Mesenchymal stem cell (in vitro differentiated cells and primary cell): ENCODE data around the gene IARS2.
"Not testable (repeated sequence)": the region's sequence is repeated elsewhere in the genome, so short reads cannot be mapped to it uniquely, and the experiment has no call there.

Experiments used
- DNase-seq: peaks from one replicate; pipeline ENCODE4 v3.0.0-alpha.2; 2013
- H2AFZ ChIP-seq: one replicate; pipeline ENCODE4 v1.6.1; 2013; ENCODE audit warnings: low read depth, mild to moderate bottlenecking, control low read depth, inconsistent platforms, low read length, moderate library complexity
- H2AK5ac ChIP-seq: 2 replicates; pipeline ENCODE4 v1.6.1; 2013; ENCODE audit warnings: low read length, moderate library complexity, mild to moderate bottlenecking, inconsistent platforms; ENCODE audit not compliant: severe bottlenecking
- H2BK120ac ChIP-seq: one replicate; pipeline ENCODE4 v1.6.1; 2013; ENCODE audit warnings: low read depth, mild to moderate bottlenecking, inconsistent platforms, low read length, moderate library complexity
- H2BK12ac ChIP-seq, 2 experiments: one replicate each; pipeline ENCODE4 v1.6.1; 2013; ENCODE audit warnings: inconsistent platforms in 2 of 2, low read length in 2 of 2, mild to moderate bottlenecking in 2 of 2, moderate library complexity in 2 of 2, control low read depth in 1 of 2
- H2BK15ac ChIP-seq: one replicate; pipeline ENCODE4 v1.6.1; 2013; ENCODE audit warnings: mild to moderate bottlenecking, low read depth, inconsistent platforms; ENCODE audit not compliant: poor library complexity, severe bottlenecking
- H2BK5ac ChIP-seq: 2 replicates; pipeline ENCODE4 v1.6.1; 2013; ENCODE audit warnings: low read depth, mild to moderate bottlenecking, low read length, control low read depth, inconsistent platforms; ENCODE audit not compliant: poor library complexity, severe bottlenecking
- H3K14ac ChIP-seq, 2 experiments: one replicate each; pipeline ENCODE4 v1.6.1; 2013; ENCODE audit warnings: inconsistent platforms in 2 of 2, low read length in 2 of 2, control low read depth in 1 of 2, mild to moderate bottlenecking in 1 of 2, moderate library complexity in 1 of 2
- H3K18ac ChIP-seq, 2 experiments: one replicate each; pipeline ENCODE4 v1.6.1; 2013; ENCODE audit warnings: inconsistent platforms in 2 of 2, low read length in 2 of 2, control low read depth in 1 of 2, low read depth in 1 of 2, mild to moderate bottlenecking in 1 of 2
- H3K23ac ChIP-seq, 2 experiments: one replicate each; pipeline ENCODE4 v1.6.1; 2013; ENCODE audit warnings: inconsistent platforms in 2 of 2, low read length in 2 of 2, mild to moderate bottlenecking in 2 of 2, moderate library complexity in 2 of 2, control low read depth in 1 of 2
- H3K27ac ChIP-seq: 2 replicates; pipeline ENCODE4 v1.5.1; 2013; ENCODE audit warnings: mild to moderate bottlenecking, moderate library complexity, low read length, control low read depth, inconsistent platforms; ENCODE audit not compliant: poor library complexity, severe bottlenecking
- H3K27me3 ChIP-seq, 2 experiments: 2 replicates each; pipeline versions ENCODE4 v1.6.1 to v1.7.0; 2013; ENCODE audit warnings: low read length in 2 of 2, mild to moderate bottlenecking in 2 of 2, moderate library complexity in 2 of 2, control low read depth in 1 of 2, inconsistent platforms in 1 of 2; ENCODE audit not compliant: control insufficient read depth in 1 of 2, insufficient read depth in 1 of 2
- H3K36me3 ChIP-seq, 2 experiments: 2 replicates each; pipeline versions ENCODE4 v1.6.1 to v1.7.0; 2013; ENCODE audit warnings: low read length in 2 of 2, control low read depth in 1 of 2, inconsistent platforms in 1 of 2, low read depth in 1 of 2, mild to moderate bottlenecking in 1 of 2; ENCODE audit not compliant: insufficient read depth in 2 of 2, control insufficient read depth in 1 of 2
- H3K4ac ChIP-seq, 2 experiments: one replicate each; pipeline ENCODE4 v1.6.1; 2013; ENCODE audit warnings: inconsistent platforms in 2 of 2, low read length in 2 of 2, mild to moderate bottlenecking in 2 of 2, moderate library complexity in 2 of 2, control low read depth in 1 of 2, low read depth in 1 of 2
- H3K4me1 ChIP-seq: 2 replicates; pipeline ENCODE4 v1.6.1; 2013; ENCODE audit warnings: low read depth, low read length, control low read depth; ENCODE audit not compliant: control insufficient read depth, insufficient read depth
- H3K4me2 ChIP-seq: 2 replicates; pipeline ENCODE4 v1.6.1; 2013; ENCODE audit warnings: low read length, mild to moderate bottlenecking, inconsistent platforms; ENCODE audit not compliant: poor library complexity, severe bottlenecking
- H3K4me3 ChIP-seq, 2 experiments: 2 replicates each; pipeline versions ENCODE4 v1.5.1 to v1.7.0; 2013; ENCODE audit warnings: low read length in 2 of 2, mild to moderate bottlenecking in 2 of 2, control low read depth in 1 of 2, low read depth in 1 of 2; ENCODE audit not compliant: insufficient read depth in 1 of 2
- H3K79me1 ChIP-seq: replicated peaks from 2 replicates; pipeline ENCODE4 v1.6.1; 2013; ENCODE audit warnings: mild to moderate bottlenecking, control low read depth, low read length, inconsistent platforms; ENCODE audit not compliant: poor library complexity, severe bottlenecking
- H3K9ac ChIP-seq: 2 replicates; pipeline ENCODE4 v1.7.0; 2013; ENCODE audit warnings: mild to moderate bottlenecking, low read length, moderate library complexity
- H3K9me3 ChIP-seq: 2 replicates; pipeline ENCODE4 v1.7.0; 2013; ENCODE audit warnings: mild to moderate bottlenecking, low read length; ENCODE audit not compliant: control insufficient read depth
- H4K8ac ChIP-seq: one replicate; pipeline ENCODE4 v1.6.1; 2013; ENCODE audit warnings: inconsistent platforms, mild to moderate bottlenecking, low read length, moderate library complexity
- H4K91ac ChIP-seq: one replicate; pipeline ENCODE4 v1.6.1; 2013; ENCODE audit warnings: mild to moderate bottlenecking, low read length, inconsistent platforms
- WGBS: methylation state at CpG from one replicate; pipeline ENCODE4 v1.1.7; 2013; ENCODE audit warnings: mixed read lengths; 5-methylcytosine and 5-hydroxymethylcytosine counted together

IARS2 gene

GRCh38 chr1:220086261-220086686, 7.7 kb upstream of the IARS2 start:
- not testable (repeated sequence) for H4K91ac ChIP-seq, H3K23ac ChIP-seq, H2BK12ac ChIP-seq, H3K4me1 ChIP-seq, H3K27me3 ChIP-seq, H3K27ac ChIP-seq, H2BK15ac ChIP-seq, H3K4me3 ChIP-seq, H4K8ac ChIP-seq, DNase-seq, H2AK5ac ChIP-seq, H2BK120ac ChIP-seq, H2BK5ac ChIP-seq, H3K36me3 ChIP-seq, H3K9me3 ChIP-seq, H3K14ac ChIP-seq, H3K9ac ChIP-seq, H3K18ac ChIP-seq, H3K4me2 ChIP-seq, H2AFZ ChIP-seq, H3K4ac ChIP-seq
- H3K79me1 ChIP-seq = peaks cover 17% of the 10 kb centered on the region
- WGBS = 92% methylated on average over 15 of the region's 15 CpGs

DNA sequence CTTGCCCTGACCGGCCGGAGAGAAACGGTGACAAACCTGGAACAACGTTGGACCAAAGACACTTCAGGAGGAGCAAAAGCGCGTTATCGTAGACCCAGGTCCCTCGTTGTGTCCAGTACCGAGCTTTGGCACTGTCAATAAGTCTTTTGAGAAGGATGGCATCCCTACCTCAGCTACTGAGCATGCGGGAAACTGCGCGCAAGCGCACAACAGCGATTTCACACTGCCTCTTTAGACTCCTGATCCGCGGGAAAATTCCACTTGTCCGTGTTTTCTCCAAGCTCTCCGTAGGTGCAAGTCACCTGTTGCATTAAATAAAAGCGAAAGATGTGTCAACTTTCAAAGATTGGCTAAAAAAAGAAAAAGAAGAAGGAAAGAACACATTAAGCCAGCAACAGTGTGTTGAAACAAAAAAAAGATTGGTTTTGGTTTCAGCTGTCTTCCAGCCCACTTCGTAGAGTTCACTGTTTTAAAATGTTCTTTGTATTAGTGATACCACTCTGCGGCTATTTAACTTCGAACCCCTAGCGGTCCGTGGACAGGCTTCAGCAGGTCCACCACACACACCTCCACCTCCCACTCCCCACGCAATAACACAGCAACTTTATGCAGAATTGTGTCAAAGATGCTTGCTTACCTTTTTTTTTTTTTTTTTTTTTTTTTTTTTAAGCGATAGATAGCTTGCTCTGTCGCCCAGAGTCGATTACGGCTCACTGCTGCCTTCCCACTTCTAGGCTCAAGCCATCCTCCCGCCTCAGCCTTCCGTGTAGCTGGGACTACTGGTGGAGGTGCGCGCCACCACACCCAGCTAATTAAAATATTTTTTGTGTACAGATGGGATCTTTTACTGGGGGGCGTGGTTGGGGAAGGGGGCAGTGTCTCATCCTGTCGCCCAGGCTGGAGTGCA, 4.0 kb upstream of the IARS2 start, which contains the start of gene BPNT1:
Gene BPNT1, minus strand, starts transcription at position 139 of the 907 bp plus-strand sequence. CDS start 9,942 bp downstream, outside the sequence.
- H3K4me3 ChIP-seq = peak within 1 kb of the TSS; percentile 78 to 87
- no peak within 1 kb of the TSS for H3K23ac ChIP-seq
- H4K8ac ChIP-seq = peak within 1 kb of the TSS; percentile 72
- no peak within 1 kb of the TSS for H3K4ac ChIP-seq
- H3K18ac ChIP-seq = peak within 1 kb of the TSS in 1 of 2 experiments; percentile 64
- no peak within 1 kb of the TSS for H2BK12ac ChIP-seq
- H3K4me2 ChIP-seq = peak within 1 kb of the TSS; percentile 87
- H3K14ac ChIP-seq = no peak within 1 kb of the TSS
- no peak within 1 kb of the TSS for H4K91ac ChIP-seq
- no peak within 1 kb of the TSS for H2BK120ac ChIP-seq
- H3K9me3 ChIP-seq = no peaks in the 10 kb centered on the region
- no peaks in the 10 kb centered on the region for H3K27me3 ChIP-seq
- peak within 1 kb of the TSS; percentile 47 for H2AFZ ChIP-seq
- H2BK5ac ChIP-seq = no peak within 1 kb of the TSS
- no peaks in the 10 kb centered on the region for H3K36me3 ChIP-seq
- peaks cover 9% of the 10 kb centered on the region for H3K4me1 ChIP-seq
- under 1% methylated on average over 19 of the region's 35 CpGs for WGBS
- DNase-seq = peak; percentile 92
- H2AK5ac ChIP-seq = no peak within 1 kb of the TSS
- peaks cover 13% of the 10 kb centered on the region for H3K79me1 ChIP-seq
- H3K27ac ChIP-seq = peak within 1 kb of the TSS; percentile 6
- H3K9ac ChIP-seq = peak within 1 kb of the TSS; percentile 90
- no peak within 1 kb of the TSS for H2BK15ac ChIP-seq

DNA sequence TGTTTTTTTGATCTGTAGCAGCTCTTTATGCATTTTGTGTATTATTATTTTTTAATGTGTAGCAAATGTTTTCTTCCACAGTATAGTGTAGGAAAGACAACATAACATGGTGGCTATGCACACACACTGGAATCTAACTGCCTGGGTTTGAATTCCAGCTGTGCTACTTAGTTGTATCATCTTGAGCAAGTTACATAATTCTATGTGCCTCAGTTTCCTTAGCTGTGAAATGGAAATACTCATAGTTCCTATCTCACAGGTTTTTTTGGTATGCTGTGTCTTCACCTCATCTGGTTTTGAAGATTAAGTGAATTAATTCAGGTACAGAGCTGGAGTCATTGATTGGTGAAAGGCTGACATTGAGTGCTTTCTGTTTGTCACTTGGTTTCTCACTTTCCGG, 1.2 kb upstream of the IARS2 start:
- peaks cover 5 to 18% of the 10 kb centered on the region in 2 experiments for H3K36me3 ChIP-seq
- no peak overlapping the region for H2AFZ ChIP-seq
- H3K4me1 ChIP-seq = peaks cover 12% of the 10 kb centered on the region
- H3K18ac ChIP-seq = no peak overlapping the region
- no peak overlapping the region for H2BK15ac ChIP-seq
- H3K4me2 ChIP-seq = no peak overlapping the region
- no peak overlapping the region for H2AK5ac ChIP-seq
- no peak overlapping the region for H3K27ac ChIP-seq
- H3K14ac ChIP-seq = no peak overlapping the region
- H3K27me3 ChIP-seq = no peaks in the 10 kb centered on the region
- 100% methylated on average over 1 of the region's 1 CpG for WGBS
- H3K79me1 ChIP-seq = peaks cover 13% of the 10 kb centered on the region
- H2BK12ac ChIP-seq = no peak overlapping the region
- H3K23ac ChIP-seq = no peak overlapping the region
- H2BK120ac ChIP-seq = no peak overlapping the region
- no peak overlapping the region for H3K4me3 ChIP-seq
- H2BK5ac ChIP-seq = no peak overlapping the region
- H3K9me3 ChIP-seq = no peaks in the 10 kb centered on the region
- H4K91ac ChIP-seq = no peak overlapping the region
- H4K8ac ChIP-seq = no peak overlapping the region
- H3K4ac ChIP-seq = no peak overlapping the region
- H3K9ac ChIP-seq = no peak overlapping the region
- no peak for DNase-seq

DNA sequence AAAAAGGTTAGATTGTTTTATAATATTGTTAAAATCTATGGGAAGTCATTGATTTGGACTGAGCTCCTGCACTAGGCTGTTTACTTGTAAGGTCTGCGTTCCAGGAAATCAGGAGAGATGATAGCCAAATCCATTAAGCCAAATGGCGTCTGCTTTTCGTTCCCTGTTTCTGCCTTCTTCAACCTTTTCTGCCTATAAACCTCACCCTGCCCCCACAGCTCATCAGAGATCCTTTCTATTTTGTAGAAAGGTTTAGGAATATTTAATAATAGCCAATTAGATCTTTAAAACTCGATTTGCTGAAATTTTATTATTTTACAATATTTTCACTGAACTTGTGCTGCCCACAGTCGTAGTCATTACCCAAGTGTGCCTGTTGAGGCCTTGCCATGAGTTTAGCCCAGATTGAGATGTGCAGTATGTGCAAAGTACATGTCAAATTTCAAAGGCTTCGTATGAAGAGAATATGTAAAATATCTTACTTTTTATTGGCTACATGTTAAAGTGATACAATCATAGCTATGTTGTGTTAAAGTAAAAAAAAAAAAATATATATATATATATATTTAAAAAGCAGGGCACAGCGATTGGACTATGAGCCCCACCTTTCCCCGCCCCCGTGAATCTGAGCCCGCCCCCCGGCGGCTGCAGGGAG, 444 bp upstream of the IARS2 start:
- Histone ChIP-seq H4K91ac (no peak overlapping the region), H3K4me3 (peak overlapping the region in 1 of 2 experiments; percentile 16), H2BK5ac (no peak overlapping the region), H2BK120ac (no peak overlapping the region), H3K23ac (no peak overlapping the region), H3K4me1 (peaks cover 10% of the 10 kb centered on the region), H2AFZ (no peak overlapping the region), H4K8ac (no peak overlapping the region), H3K4me2 (no peak overlapping the region), H3K36me3 (peaks cover 9 to 24% of the 10 kb centered on the region in 2 experiments), H3K27ac (peak overlapping the region; percentile 26), H3K18ac (no peak overlapping the region), H2BK12ac (no peak overlapping the region), H3K4ac (no peak overlapping the region), H3K9ac (peak overlapping the region; percentile 58), H2BK15ac (no peak overlapping the region), H3K27me3 (no peaks in the 10 kb centered on the region), H2AK5ac (no peak overlapping the region), H3K14ac (no peak overlapping the region), H3K9me3 (no peaks in the 10 kb centered on the region), H3K79me1 (peaks cover 13% of the 10 kb centered on the region)
- DNase-seq = no peak
- 61% methylated on average over 3 of the region's 12 CpGs for WGBS
